ENCODE data around the gene ABCC11.
A peak's percentile ranks its signal among the peaks of the same experiment; 100 is the strongest.
"Not testable (repeated sequence)": the region's sequence is repeated elsewhere in the genome, so short reads cannot be mapped to it uniquely, and the experiment has no call there.

ABCC11 gene

GRCh38 chr16:48194828-48195556, 52.3 kb downstream of the ABCC11 start:
- no peak for DNase-seq

GRCh38 chr16:48193846-48194245, 53.5 kb downstream of the ABCC11 start:
- DNase-seq: no peak

DNA sequence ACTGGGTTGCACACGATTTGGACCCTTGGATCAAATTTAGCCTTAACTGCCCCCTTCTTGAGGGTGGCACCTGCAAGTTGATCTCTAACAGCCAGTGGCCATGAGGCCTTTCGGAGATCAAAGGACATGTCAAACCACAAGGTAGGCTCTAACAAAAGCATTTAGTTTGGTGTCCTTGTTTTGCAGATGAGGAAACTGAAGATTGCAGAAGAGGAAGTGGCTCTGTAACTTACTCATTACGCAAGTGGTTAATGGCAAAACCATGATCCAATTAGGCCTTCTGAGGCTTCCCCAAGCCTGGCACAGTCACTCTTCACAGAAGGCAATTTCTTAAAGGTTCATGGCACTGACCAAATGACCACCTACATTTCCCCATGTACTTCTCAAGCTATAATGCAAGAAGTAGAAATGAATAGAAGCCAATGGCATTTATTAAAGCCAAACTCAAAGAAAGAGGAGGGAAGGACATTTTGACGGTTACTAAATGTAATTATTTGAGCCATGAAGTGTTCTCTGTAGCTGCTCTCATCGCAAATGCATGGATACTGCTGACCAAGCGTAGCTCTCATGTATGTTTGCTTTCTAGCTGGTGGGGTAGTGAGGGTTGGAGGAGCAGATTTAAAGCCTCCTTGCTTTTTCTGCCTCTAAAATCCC, 58.8 kb downstream of the ABCC11 start:
- no peak for DNase-seq

DNA sequence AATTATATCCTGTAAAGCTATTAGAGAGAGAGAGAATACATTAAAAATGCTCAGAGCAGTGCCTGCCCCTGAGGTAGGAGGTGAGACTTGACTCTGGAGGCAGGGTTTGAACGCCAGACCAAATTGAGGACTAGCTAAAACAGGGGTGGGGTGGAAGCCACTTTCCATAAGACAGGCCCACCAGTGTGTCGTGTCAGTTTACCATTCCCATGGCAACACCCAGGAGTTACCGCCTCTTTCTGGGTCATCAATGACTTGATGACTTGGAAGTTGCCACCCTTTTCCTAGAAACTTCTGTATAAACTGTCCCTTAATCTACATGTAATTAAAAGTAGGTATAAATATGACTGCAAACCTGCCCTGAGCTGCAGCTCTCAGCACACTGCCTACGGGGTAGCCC, 59.6 kb downstream of the ABCC11 start:
- no peak for DNase-seq

DNA sequence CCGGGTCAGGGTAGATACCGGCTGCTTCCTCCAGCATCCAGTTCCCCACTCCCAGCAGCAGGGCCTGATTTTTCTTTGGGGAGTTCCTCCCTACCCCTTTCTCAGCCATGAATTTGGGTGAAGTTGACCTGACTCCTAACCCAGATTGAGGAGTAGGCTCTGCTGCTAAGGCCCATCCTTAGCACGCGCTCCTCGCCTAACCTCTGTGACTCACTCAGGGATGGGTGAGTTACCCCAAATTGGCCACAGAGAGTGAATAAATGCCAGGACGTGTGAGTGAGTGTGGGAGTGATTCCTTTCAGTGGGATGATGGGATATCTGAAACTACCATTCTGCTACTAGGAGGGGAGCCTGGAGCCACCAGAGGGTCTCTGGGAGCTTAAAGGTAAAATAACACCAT, 62.7 kb downstream of the ABCC11 start:
- DNase-seq: no peak

DNA sequence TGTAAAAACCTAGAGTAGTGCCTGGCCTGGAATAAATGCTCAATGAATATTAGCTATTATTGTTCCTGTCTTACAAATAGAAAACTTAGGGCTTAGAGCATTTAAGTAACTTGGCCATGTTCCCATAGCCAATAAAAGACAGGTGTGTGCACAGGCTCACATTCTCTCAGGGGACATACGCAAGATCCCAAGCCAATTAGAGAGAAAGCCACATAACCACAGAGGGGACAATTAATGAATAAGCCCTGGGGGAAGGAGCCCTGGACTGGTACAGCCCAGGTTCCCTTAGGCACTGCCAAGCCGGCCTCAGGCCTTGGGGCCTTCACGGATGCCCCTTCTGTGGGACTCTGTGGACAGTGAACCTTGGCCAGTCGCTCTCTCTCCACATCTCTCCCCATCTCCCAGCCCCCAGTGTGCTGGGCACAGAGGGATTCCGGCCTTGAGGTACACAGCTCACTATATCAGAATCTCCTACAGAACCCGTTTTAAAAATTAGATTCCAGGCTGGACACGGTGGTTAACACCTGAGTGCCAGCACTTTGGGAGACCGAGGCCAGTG, 64.3 kb downstream of the ABCC11 start:
- no peak for DNase-seq

- not testable (repeated sequence) for DNase-seq
These were observed 65.4 kb downstream of the ABCC11 start for GRCh38 chr16:48181746-48182520.

- no peak for DNase-seq
These were observed 66.4 kb downstream of the ABCC11 start for GRCh38 chr16:48180868-48181480.

DNA sequence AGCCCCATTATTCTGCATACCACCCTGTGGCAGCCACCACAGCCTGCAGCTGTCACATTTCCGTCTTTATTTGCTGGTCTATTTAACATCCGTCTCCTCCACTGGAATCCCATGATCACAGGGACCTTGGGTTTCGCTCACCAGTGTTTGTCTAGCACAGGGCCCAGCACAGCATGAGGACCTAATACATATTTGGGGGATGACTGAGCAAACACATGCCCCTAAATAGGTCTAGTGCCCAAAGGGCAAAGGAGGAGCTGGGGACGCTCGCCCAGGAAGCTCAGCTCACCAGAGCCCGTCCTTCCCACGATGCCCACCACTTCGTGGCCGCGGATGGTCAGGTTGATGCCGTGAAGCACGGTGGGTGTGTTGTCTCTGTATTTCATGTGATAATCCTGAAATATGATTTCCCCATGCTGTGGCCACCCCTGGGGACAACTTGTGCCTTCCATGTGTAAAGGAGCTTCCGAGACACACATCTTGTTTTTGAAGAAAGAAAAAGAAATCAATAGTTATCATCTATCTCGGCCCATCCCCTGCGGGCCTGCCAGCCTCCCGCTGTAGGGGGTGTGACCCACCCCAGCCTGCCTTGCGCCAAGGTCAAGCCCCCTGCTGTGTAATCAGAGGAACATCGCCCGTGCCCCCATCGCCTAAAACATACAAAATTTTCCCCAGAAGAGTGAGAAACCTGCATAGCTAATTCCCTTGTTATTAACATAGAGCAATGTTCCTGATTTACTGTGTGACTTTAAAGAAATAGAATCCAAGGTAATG, 70.5 kb downstream of the ABCC11 start:
- no peak for DNase-seq

DNA sequence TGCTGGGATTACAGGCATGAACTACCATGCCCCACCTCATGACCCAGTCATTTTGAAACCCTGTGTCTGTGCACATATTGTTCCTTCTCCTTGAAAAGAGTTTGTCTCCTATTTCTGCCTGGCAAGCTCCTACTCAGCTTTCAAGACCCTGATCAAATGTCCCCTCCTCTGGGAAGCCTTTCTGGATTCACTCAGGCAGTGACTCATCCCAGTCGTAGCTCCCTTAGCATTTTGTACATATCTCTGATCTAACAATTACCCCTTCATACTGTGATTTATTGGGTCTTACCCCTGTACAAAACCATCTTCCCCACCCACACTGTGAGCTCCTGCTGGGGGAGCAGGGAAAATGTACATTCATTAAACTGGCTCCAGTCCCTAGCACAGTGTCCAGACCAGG, 73.5 kb downstream of the ABCC11 start:
- no peak for DNase-seq

- no peak for DNase-seq
These were observed 74.7 kb downstream of the ABCC11 start for GRCh38 chr16:48172682-48173081.

- DNase-seq: no peak
These were observed 77.4 kb downstream of the ABCC11 start for GRCh38 chr16:48169896-48170295.

DNA sequence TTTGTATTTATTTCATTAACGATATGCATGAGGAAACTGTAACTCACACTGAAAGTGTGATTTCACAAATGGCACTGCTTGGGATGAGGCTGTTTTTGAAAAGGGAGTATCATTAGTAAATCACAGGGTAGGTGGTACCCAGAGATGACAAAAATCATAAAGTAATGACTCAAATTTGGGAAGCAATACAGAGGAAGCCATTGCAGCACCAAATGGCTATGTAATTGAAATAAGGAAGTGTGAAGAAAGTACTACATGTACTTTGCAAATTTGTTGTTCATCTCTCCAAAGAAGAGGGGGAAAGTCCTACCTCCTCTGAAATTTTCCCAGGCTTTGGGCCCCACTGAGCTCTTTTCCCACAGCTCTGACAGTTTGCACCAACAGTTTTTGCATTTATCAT, 79.3 kb downstream of the ABCC11 start:
- no peak for DNase-seq

DNA sequence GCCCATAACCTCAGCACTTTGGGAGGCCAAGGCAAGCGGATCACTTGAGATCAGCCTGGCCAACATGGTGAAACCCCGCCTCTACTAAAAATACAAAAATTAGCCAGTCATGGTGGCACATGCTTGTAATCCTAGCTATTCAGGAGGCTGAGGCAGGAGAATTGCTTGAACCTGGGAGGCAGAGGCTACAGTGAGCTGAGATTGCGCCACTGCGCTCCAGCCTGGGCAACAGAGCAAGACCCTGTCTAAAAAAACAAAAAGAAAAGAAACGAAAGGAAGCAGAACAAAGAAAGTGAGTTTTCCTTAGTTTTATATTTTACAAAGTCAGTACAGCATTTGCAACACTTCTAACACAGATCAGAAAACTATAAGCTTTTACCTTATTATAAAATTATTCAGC, 80.7 kb downstream of the ABCC11 start:
- DNase-seq: not testable (repeated sequence)

- no peak for DNase-seq
These were observed 81.3 kb downstream of the ABCC11 start for GRCh38 chr16:48165961-48166578.

DNA sequence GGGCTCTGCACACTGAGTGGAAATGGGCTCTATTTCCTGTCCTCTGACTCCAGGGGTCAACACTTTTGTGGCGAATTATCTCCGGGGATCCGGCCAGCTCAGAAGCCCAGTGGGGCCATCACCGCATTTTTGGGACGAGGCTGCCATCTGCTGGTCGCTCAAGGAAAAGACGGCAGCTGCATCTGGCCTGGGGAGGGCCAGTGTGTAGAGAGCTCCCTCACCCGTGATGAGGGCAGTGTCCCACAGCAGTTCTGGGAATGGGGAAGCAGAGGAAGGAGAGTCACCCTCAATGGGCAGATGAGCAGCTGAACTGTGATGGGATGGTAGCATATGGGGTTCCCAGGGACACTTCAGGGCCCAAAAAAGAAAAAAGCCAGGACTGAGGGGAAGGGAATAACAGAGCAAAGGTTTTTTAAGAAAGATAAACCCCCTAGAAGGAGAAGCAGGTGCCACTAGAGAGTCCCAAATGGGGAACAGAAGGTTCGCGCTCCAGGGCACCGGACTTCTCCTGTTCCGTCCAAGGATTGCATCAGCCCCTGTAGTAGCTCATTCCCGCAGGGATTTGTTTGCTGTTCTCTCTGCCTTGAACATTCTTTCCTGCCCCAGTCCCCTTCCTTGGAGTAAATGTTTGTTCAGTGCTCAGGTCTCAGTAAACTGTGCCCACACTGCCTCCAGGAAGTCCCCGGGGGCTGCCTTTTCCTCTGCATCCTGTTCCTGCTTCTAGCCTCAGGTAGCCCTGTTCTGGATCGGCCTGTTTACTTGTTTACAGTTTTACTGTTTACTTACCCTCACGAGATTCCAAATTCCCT, 82.2 kb downstream of the ABCC11 start:
- peak; percentile 66 for DNase-seq

DNA sequence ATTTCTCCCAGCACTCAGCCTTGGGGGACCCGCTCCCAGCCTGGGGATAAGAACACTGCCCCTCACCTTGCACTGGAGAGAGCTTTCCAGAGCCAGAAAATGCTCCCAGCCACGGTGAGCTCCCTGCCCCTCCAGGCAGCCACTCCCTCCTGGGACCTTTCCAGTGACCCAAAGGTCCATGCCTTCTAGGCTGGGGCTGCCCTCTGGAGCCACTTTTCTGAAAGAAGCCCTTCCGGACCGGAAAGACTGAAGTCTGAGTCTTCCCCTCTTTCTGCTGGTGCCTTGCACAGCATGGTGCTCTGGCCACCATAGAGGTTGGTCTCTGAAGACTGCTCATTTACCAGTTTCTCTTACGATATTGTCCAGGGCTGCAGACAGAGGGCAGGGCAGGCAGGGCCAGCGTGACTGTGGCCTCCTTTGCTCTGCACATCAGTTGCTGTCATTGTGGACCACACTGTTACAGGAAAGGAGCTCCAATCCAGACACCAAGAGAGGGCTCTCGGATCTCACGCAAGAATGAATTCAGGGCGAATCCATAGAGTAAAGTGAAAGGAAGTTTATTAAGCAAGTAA, 84.4 kb downstream of the ABCC11 start:
- no peak for DNase-seq

- DNase-seq: no peak
These were observed 85.4 kb downstream of the ABCC11 start for GRCh38 chr16:48161906-48162305.

GRCh38 chr16:48160575-48160974, 86.8 kb downstream of the ABCC11 start:
- DNase-seq: no peak

DNA sequence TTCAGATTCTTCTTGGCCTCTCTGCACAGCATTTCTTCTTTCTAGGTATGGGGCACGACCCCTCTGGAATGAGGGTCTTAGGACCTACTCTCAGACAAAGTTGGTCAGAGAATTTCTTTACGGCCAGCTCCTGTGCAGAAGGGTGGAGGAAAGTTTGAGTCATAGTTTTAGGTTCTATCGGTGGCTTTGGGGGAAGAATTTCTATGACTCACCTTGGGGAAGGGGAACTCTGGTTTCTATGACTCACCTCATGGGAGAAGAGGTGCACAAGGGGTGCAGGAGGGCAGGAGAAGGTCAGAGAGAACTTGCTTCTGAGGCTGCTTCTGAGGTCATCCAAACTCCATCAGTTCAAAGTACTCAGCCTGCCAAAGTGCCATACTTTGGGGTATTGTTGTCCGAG, 89.0 kb downstream of the ABCC11 start:
- DNase-seq: peak; percentile 40

- no peak for DNase-seq
These were observed 89.5 kb downstream of the ABCC11 start for GRCh38 chr16:48157794-48158193.

Data from activated naive CD4-positive, alpha-beta T cell treated with anti-CD3 and anti-CD28 coated beads, Interleukin-2, amount 50 U/mL, for 16 hours (primary cell).